Esophagus squamous epithelium (tissue), 4 donors: ENCODE data around the gene PARD3.

Experiments
- CTCF ChIP-seq, 6 experiments: fragments of 450-650 bp in 4 of 6; fragments of 200-600 bp in 2 of 6; sonication (generic) in 2 of 6; IDR thresholded peaks; one replicate each; pipeline ENCODE4 v1.5.1; 2016 to 2019; ENCODE audit warnings: antibody characterized with exemption in 6 of 6, mild to moderate bottlenecking in 4 of 6, moderate library complexity in 4 of 6
- POLR2A ChIP-seq, 4 donors: fragments of 450-650 bp; IDR thresholded peaks; one replicate each; pipeline ENCODE4 v1.6.1; 2017; ENCODE audit warnings: antibody characterized with exemption in 4 of 4, mild to moderate bottlenecking in 4 of 4, moderate library complexity in 3 of 4

- no peak for TF ChIP-seq CTCF (IDR thresholded peaks at IDR 0.05)
- no peak for TF ChIP-seq POLR2A (IDR thresholded peaks at IDR 0.05)
Observed at GRCh38 chr10:34669079-34669478, 146.0 kb downstream of the PARD3 start.
